Measurements from ENCODE around the gene HAUS7.

GRCh38 chrX:153421856-153422255, 48.5 kb downstream of the HAUS7 start:
- TF ChIP-seq CTCF (IDR thresholded peaks at IDR 0.05) = no peak
- no peak for TF ChIP-seq POLR2AphosphoS5 (IDR thresholded peaks at IDR 0.05; ENCODE audit: low read depth, low read length)
- no peak for TF ChIP-seq REST (IDR thresholded peaks at IDR 0.05; ENCODE audit: insufficient read depth in 1 of 2, low read depth in 2 of 2, low read length in 1 of 2)
- TF ChIP-seq SIN3A (IDR thresholded peaks at IDR 0.05; ENCODE audit: borderline replicate concordance, insufficient read depth, low read depth, low read length) = no peak
- no peak for TF ChIP-seq TCF7L2 (IDR thresholded peaks at IDR 0.05; ENCODE audit: low read depth, low read length)
